ENCODE data around the gene OPA1. TPM values are rescaled to one million over a fixed set of nuclear protein-coding genes. Genes with fewer than 3 reads are reported as not detected.

Gene OPA1
- polyA plus RNA-seq, 1 donor (not counting 4 experiments of a cell fraction or from before 2014, with no cell fraction given): 50.1 TPM

- no peak overlapping the region for H2AFZ ChIP-seq (ENCODE audit: control insufficient read depth, low read length)
- no peak for TF ChIP-seq CTCF (optimal IDR thresholded peaks at IDR 0.05 in 1 of 3, IDR thresholded peaks at IDR 0.05 in 1 of 3, conservative IDR thresholded peaks at IDR 0.05 in 1 of 3; ENCODE audit: extremely low read depth in 1 of 3, insufficient read depth in 2 of 3, low read length in 3 of 3)
- TF ChIP-seq EZH2 (IDR thresholded peaks at IDR 0.05; ENCODE audit: low read length): no peak
- no peaks in the 10 kb centered on the region for H3K4me1 ChIP-seq (ENCODE audit: control insufficient read depth, extremely low read depth, insufficient read depth, low read length)
- no peak overlapping the region for H3K9ac ChIP-seq (ENCODE audit: control insufficient read depth, extremely low read depth, insufficient read depth, low read length)
- H4K20me1 ChIP-seq (ENCODE audit: control insufficient read depth, extremely low read depth, insufficient read depth, low read length): no peaks in the 10 kb centered on the region
- H3K27ac ChIP-seq (ENCODE audit: control insufficient read depth, insufficient read depth, low read length): no peak overlapping the region
- H3K79me2 ChIP-seq (ENCODE audit: control insufficient read depth, insufficient read depth, low read length): no peaks in the 10 kb centered on the region
- FAIRE-seq (no peak), DNase-seq (ENCODE audit: low read depth, low spot score) (no peak)
- no peaks in the 10 kb centered on the region for H3K27me3 ChIP-seq (ENCODE audit: control insufficient read depth, extremely low read depth, insufficient read depth, low read length)
- no peaks in the 10 kb centered on the region for H3K9me3 ChIP-seq (ENCODE audit: control insufficient read depth, low read depth, low read length)
- dilution Hi-C loops (cut with MboI; ENCODE audit: extremely low pct_ligation_motif_present, low sequenced_read_pairs): no loop called here
- no peaks in the 10 kb centered on the region for H3K9me1 ChIP-seq (ENCODE audit: control insufficient read depth, extremely low read depth, insufficient read depth, low read length)
- H3K4me2 ChIP-seq (ENCODE audit: control insufficient read depth, extremely low read depth, insufficient read depth, low read depth, low read length): no peak overlapping the region
- H3K4me3 ChIP-seq (ENCODE audit: control insufficient read depth in 2 of 3, extremely low read depth in 1 of 3, insufficient read depth in 2 of 3, low read depth in 1 of 3, low read length in 3 of 3): no peak overlapping the region
- H3K36me3 ChIP-seq (ENCODE audit: control insufficient read depth in 2 of 2, extremely low read depth in 1 of 2, insufficient read depth in 2 of 2, low read length in 2 of 2): no peaks in the 10 kb centered on the region
Observed at GRCh38 chr3:193736616-193737015, 143.6 kb downstream of the OPA1 start.

- H3K9ac ChIP-seq (ENCODE audit: control insufficient read depth, extremely low read depth, insufficient read depth, low read length): no peak overlapping the region
- H2AFZ ChIP-seq (ENCODE audit: control insufficient read depth, low read length): no peak overlapping the region
- H3K9me1 ChIP-seq (ENCODE audit: control insufficient read depth, extremely low read depth, insufficient read depth, low read length): no peaks in the 10 kb centered on the region
- H3K4me2 ChIP-seq (ENCODE audit: control insufficient read depth, extremely low read depth, insufficient read depth, low read depth, low read length): no peak overlapping the region
- no peaks in the 10 kb centered on the region for H3K36me3 ChIP-seq (ENCODE audit: control insufficient read depth in 2 of 2, extremely low read depth in 1 of 2, insufficient read depth in 2 of 2, low read length in 2 of 2)
- no peak for TF ChIP-seq EZH2 (IDR thresholded peaks at IDR 0.05; ENCODE audit: low read length)
- no peak for TF ChIP-seq CTCF (optimal IDR thresholded peaks at IDR 0.05 in 1 of 3, IDR thresholded peaks at IDR 0.05 in 1 of 3, conservative IDR thresholded peaks at IDR 0.05 in 1 of 3; ENCODE audit: extremely low read depth in 1 of 3, insufficient read depth in 2 of 3, low read length in 3 of 3)
- no peaks in the 10 kb centered on the region for H3K79me2 ChIP-seq (ENCODE audit: control insufficient read depth, insufficient read depth, low read length)
- H4K20me1 ChIP-seq (ENCODE audit: control insufficient read depth, extremely low read depth, insufficient read depth, low read length): no peaks in the 10 kb centered on the region
- H3K4me1 ChIP-seq (ENCODE audit: control insufficient read depth, extremely low read depth, insufficient read depth, low read length): no peaks in the 10 kb centered on the region
- H3K27me3 ChIP-seq (ENCODE audit: control insufficient read depth, extremely low read depth, insufficient read depth, low read length): no peaks in the 10 kb centered on the region
- H3K9me3 ChIP-seq (ENCODE audit: control insufficient read depth, low read depth, low read length): no peaks in the 10 kb centered on the region
- H3K27ac ChIP-seq (ENCODE audit: control insufficient read depth, insufficient read depth, low read length): no peak overlapping the region
- H3K4me3 ChIP-seq (ENCODE audit: control insufficient read depth in 2 of 3, extremely low read depth in 1 of 3, insufficient read depth in 2 of 3, low read depth in 1 of 3, low read length in 3 of 3): no peak overlapping the region
- DNase-seq (ENCODE audit: low read depth, low spot score) (no peak), FAIRE-seq (no peak)
- dilution Hi-C loops (cut with MboI; ENCODE audit: extremely low pct_ligation_motif_present, low sequenced_read_pairs): no loop called here
Observed at GRCh38 chr3:193737191-193737751, 144.3 kb downstream of the OPA1 start.
